Glutamatergic neuron (in vitro differentiated cells): ENCODE results near the gene GJC2. TPM values are rescaled to one million over a fixed set of nuclear protein-coding genes. Genes with fewer than 3 reads are reported as not detected.

ENCODE experiments used
- DNase-seq: peaks from one replicate; pipeline ENCODE4 v3.0.0; 2022
- H3K27ac Mint-ChIP-seq: one replicate; pipeline ENCODE4 v1.8.0; 2020; ENCODE audit warnings: mild to moderate bottlenecking, mixed read lengths, inconsistent platforms; ENCODE audit not compliant: unreplicated experiment
- H3K27me3 Mint-ChIP-seq: one replicate; pipeline ENCODE4 v1.8.0; 2020; ENCODE audit warnings: mild to moderate bottlenecking, moderate library complexity, mixed read lengths, inconsistent platforms; ENCODE audit not compliant: unreplicated experiment
- H3K36me3 Mint-ChIP-seq: one replicate; pipeline ENCODE4 v1.8.0; 2020; ENCODE audit warnings: mild to moderate bottlenecking, mixed read lengths, inconsistent platforms; ENCODE audit not compliant: unreplicated experiment
- H3K4me1 Mint-ChIP-seq: one replicate; pipeline ENCODE4 v1.8.0; 2020; ENCODE audit warnings: mild to moderate bottlenecking, low read depth, mixed read lengths, inconsistent platforms; ENCODE audit not compliant: unreplicated experiment
- H3K4me3 Mint-ChIP-seq: one replicate; pipeline ENCODE4 v1.8.0; 2020; ENCODE audit warnings: mild to moderate bottlenecking, mixed read lengths, inconsistent platforms; ENCODE audit not compliant: unreplicated experiment
- H3K9me3 Mint-ChIP-seq: one replicate; pipeline ENCODE4 v1.8.0; 2020; ENCODE audit warnings: mild to moderate bottlenecking, moderate library complexity, mixed read lengths, inconsistent platforms; ENCODE audit not compliant: unreplicated experiment
- CTCF ChIP-seq: fragments of 200-600 bp; sonication (generic); IDR thresholded peaks from one replicate; pipeline ENCODE4 v1.5.0; 2021; ENCODE audit not compliant: partially characterized antibody, unreplicated experiment
- total RNA-seq: library from RNA; stranded (reverse); fragmentation: NEBNext Ultra II Directional; extraction: Animal tissue kit (Norgen Biotek cat#: 25700); gene quantifications from one replicate; pipeline ENCODE4 v1.2.1, GENCODE V29; 2021; ENCODE audit not compliant: unreplicated experiment

Gene GJC2
- total RNA-seq, 1 donor from 2014 or later, result 3.0 TPM

GRCh38 chr1:228163776-228164519, 14.2 kb downstream of the GJC2 start:
- H3K27me3 Mint-ChIP-seq, result peaks cover 14% of the 10 kb centered on the region
- no peak for DNase-seq
- H3K4me3 Mint-ChIP-seq, result peak overlapping the region; percentile 75
- peaks cover 9% of the 10 kb centered on the region for H3K4me1 Mint-ChIP-seq
- H3K36me3 Mint-ChIP-seq, result no peaks in the 10 kb centered on the region
- peak overlapping the region; percentile 85 for H3K27ac Mint-ChIP-seq
- TF ChIP-seq CTCF, result no peak
- H3K9me3 Mint-ChIP-seq, result peaks cover 10% of the 10 kb centered on the region

- DNase-seq, result no peak
- Mint-ChIP-seq H3K4me3 (peak overlapping the region; percentile 86), H3K27ac (peak overlapping the region; percentile 93), H3K27me3 (peaks cover 14% of the 10 kb centered on the region), H3K9me3 (peaks cover 10% of the 10 kb centered on the region), H3K4me1 (peaks cover 9% of the 10 kb centered on the region), H3K36me3 (no peaks in the 10 kb centered on the region)
- no peak for TF ChIP-seq CTCF
Observed at GRCh38 chr1:228164561-228165371, 15.0 kb downstream of the GJC2 start.

GRCh38 chr1:228165372-228166169, 15.8 kb downstream of the GJC2 start, which contains the start of gene IBA57:
Gene IBA57, plus strand, starts transcription at chr1:228165804. Its CDS starts 13 bp downstream, at chr1:228165817.
- peak; percentile 92 for TF ChIP-seq CTCF
- Mint-ChIP-seq H3K4me1 (peaks cover 9% of the 10 kb centered on the region), H3K36me3 (no peaks in the 10 kb centered on the region), H3K9me3 (peaks cover 10% of the 10 kb centered on the region), H3K27ac (peak within 1 kb of the TSS; percentile 93), H3K27me3 (peaks cover 14% of the 10 kb centered on the region), H3K4me3 (peak within 1 kb of the TSS; percentile 86)
- peak; percentile 99 for DNase-seq

- Mint-ChIP-seq H3K4me1 (peaks cover 9% of the 10 kb centered on the region), H3K27me3 (peaks cover 14% of the 10 kb centered on the region), H3K4me3 (peak overlapping the region; percentile 84), H3K27ac (peak overlapping the region; percentile 93), H3K9me3 (peaks cover 10% of the 10 kb centered on the region), H3K36me3 (no peaks in the 10 kb centered on the region)
- TF ChIP-seq CTCF, result no peak
- DNase-seq, result peak; percentile 58
Observed at GRCh38 chr1:228166170-228166936, 16.6 kb downstream of the GJC2 start.
